OCI-LY7 (cell line): ENCODE results near the gene THRAP3.

ENCODE experiments used
- EZH2phosphoT487 ChIP-seq: fragments of 200-600 bp; sonication (generic); IDR thresholded peaks from 2 replicates; pipeline ENCODE4 v1.6.1; 2018; ENCODE audit warnings: low read depth, borderline replicate concordance, mild to moderate bottlenecking, mixed run types, antibody characterized with exemption, low read length, moderate library complexity, mixed read lengths
- TF ChIP-seq, protein P1 (sequence below): fragments of 200-600 bp; sonication (generic); conservative IDR thresholded peaks from 2 replicates; pipeline ENCODE4 v1.5.1; 2014; ENCODE audit warnings: mild to moderate bottlenecking, antibody characterized with exemption, low read length, moderate library complexity, mixed read lengths

DNA sequence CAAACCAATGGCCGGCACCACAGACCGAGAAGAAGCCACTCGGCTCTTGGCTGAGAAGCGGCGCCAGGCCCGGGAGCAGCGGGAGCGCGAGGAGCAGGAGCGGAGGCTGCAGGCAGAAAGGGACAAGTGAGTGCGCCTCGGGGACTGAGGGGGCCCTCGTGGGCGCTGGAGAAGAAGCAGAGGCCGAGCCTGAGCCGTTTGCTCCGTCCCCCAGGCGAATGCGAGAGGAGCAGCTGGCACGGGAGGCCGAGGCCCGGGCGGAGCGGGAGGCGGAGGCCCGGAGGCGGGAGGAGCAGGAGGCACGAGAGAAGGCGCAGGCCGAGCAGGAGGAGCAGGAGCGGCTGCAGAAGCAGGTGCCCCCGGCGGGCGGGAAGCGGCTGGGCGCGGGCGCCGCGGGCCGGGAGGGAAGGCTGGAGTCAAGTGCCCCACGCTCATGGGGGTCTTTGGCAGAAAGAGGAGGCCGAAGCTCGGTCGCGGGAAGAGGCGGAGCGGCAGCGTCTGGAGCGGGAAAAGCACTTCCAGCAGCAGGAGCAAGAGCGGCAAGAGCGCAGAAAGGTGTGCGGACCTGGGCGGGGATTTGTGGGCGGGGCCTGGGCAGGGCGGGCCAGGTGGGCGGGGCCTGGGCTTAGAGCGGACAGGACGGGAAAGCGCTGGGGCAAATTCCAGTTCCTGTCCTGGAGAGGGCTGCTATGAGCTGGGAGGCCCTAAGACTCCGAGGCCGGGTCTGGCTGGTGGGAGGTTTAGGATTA, 45.6 kb upstream of the THRAP3 start:
- TF ChIP-seq, protein P1, sequence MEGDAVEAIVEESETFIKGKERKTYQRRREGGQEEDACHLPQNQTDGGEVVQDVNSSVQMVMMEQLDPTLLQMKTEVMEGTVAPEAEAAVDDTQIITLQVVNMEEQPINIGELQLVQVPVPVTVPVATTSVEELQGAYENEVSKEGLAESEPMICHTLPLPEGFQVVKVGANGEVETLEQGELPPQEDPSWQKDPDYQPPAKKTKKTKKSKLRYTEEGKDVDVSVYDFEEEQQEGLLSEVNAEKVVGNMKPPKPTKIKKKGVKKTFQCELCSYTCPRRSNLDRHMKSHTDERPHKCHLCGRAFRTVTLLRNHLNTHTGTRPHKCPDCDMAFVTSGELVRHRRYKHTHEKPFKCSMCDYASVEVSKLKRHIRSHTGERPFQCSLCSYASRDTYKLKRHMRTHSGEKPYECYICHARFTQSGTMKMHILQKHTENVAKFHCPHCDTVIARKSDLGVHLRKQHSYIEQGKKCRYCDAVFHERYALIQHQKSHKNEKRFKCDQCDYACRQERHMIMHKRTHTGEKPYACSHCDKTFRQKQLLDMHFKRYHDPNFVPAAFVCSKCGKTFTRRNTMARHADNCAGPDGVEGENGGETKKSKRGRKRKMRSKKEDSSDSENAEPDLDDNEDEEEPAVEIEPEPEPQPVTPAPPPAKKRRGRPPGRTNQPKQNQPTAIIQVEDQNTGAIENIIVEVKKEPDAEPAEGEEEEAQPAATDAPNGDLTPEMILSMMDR: no peak
- no peak for TF ChIP-seq EZH2phosphoT487
